K562 (cell line): ENCODE measurements around the gene MTCL3.

Experiments
- ETV5 ChIP-seq: sonication (generic); formaldehyde crosslinking; IDR thresholded peaks from 2 replicates; pipeline ENCODE4 v1.4.0; 2020; ENCODE audit warnings: low read depth, mild to moderate bottlenecking, missing genetic modification reagents
- FOXM1 ChIP-seq, 2 experiments: fragments of 450-650 bp in 1 of 2; sonication (generic) in 1 of 2; formaldehyde crosslinking in 1 of 2; IDR thresholded peaks; 2 replicates each; pipeline versions ENCODE4 v1.6.1 to v1.9.0; 2017 to 2022; ENCODE audit warnings: low read depth in 2 of 2, mild to moderate bottlenecking in 2 of 2, missing genetic modification reagents in 1 of 2, moderate library complexity in 1 of 2
- GABPA ChIP-seq: fragments of 200-800 bp; sonication (Bioruptor generic); conservative IDR thresholded peaks from 2 replicates; pipeline ENCODE4 v1.6.1; 2016; ENCODE audit warnings: low read depth, missing genetic modification characterization, missing compliant biosample characterization
- PML ChIP-seq: IDR thresholded peaks from 2 replicates; pipeline ENCODE4 v1.6.1; 2012; ENCODE audit warnings: low read length, inconsistent platforms
- POLR2A ChIP-seq: fragments of 450-650 bp; conservative IDR thresholded peaks from 2 replicates; pipeline ENCODE4 v1.6.1; 2016
- POLR2AphosphoS5 ChIP-seq: IDR thresholded peaks from 2 replicates; pipeline ENCODE4 v1.6.1; 2011; ENCODE audit warnings: mild to moderate bottlenecking, low read depth, low read length, moderate library complexity; ENCODE audit not compliant: control insufficient read depth, insufficient read depth
- ZNF696 ChIP-seq: fragments of 250-450 bp; sonication (Bioruptor Pico); conservative IDR thresholded peaks from 2 replicates; pipeline ENCODE4 v1.4.0; 2020; ENCODE audit warnings: mild to moderate bottlenecking, moderate library complexity
- TF ChIP-seq, protein P1 (sequence below): sonication (generic); formaldehyde crosslinking; IDR thresholded peaks from 2 replicates; pipeline ENCODE4 v1.8.0; 2023; ENCODE audit warnings: mild to moderate bottlenecking, missing genetic modification reagents

DNA sequence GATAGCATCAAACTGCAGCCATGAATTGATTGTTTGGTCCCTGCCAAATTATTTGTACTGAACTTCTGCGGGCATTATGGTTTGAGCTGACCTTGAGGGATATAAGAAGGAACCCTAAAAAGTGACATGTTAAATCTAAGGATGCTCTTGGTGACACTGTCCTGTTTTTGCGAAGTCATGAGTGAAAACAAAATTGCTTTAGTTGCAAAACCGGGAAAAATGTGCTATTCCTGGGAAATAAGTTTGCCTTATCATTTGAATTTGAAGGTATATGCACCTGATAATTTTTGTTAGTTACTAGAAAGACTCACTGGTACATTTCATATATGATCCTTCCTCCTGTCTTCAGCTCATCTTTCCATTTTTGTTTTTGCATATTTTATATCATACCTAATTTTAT is 67.7 kb downstream of the MTCL3 start:
- TF ChIP-seq, protein P1, sequence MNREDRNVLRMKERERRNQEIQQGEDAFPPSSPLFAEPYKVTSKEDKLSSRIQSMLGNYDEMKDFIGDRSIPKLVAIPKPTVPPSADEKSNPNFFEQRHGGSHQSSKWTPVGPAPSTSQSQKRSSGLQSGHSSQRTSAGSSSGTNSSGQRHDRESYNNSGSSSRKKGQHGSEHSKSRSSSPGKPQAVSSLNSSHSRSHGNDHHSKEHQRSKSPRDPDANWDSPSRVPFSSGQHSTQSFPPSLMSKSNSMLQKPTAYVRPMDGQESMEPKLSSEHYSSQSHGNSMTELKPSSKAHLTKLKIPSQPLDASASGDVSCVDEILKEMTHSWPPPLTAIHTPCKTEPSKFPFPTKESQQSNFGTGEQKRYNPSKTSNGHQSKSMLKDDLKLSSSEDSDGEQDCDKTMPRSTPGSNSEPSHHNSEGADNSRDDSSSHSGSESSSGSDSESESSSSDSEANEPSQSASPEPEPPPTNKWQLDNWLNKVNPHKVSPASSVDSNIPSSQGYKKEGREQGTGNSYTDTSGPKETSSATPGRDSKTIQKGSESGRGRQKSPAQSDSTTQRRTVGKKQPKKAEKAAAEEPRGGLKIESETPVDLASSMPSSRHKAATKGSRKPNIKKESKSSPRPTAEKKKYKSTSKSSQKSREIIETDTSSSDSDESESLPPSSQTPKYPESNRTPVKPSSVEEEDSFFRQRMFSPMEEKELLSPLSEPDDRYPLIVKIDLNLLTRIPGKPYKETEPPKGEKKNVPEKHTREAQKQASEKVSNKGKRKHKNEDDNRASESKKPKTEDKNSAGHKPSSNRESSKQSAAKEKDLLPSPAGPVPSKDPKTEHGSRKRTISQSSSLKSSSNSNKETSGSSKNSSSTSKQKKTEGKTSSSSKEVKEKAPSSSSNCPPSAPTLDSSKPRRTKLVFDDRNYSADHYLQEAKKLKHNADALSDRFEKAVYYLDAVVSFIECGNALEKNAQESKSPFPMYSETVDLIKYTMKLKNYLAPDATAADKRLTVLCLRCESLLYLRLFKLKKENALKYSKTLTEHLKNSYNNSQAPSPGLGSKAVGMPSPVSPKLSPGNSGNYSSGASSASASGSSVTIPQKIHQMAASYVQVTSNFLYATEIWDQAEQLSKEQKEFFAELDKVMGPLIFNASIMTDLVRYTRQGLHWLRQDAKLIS (CRISPR knock-in tag) = no peak
- TF ChIP-seq GABPA (no peak), ETV5 (CRISPR knock-in tag) (no peak), POLR2AphosphoS5 (no peak), ZNF696 (CRISPR knock-in tag) (no peak), POLR2A (no peak), FOXM1 (IDR thresholded peaks at IDR 0.05; ENCODE audit: low read depth) (no peak), FOXM1 (CRISPR knock-in tag; IDR thresholded peaks at IDR 0.05; ENCODE audit: low read depth) (no peak), PML (no peak)
